HEK293 (cell line): ENCODE results near the gene STMN1.

Source experiments
- BCL11A ChIP-seq: fragments of 450-650 bp; formaldehyde crosslinking; IDR thresholded peaks from 2 replicates; pipeline ENCODE4 v1.5.1; 2016; ENCODE audit warnings: low read depth, missing biosample characterization, missing genetic modification characterization
- GLIS1 ChIP-seq: fragments of 450-650 bp; formaldehyde crosslinking; IDR thresholded peaks from 2 replicates; pipeline ENCODE4 v1.5.1; 2016; ENCODE audit warnings: missing biosample characterization, missing genetic modification characterization
- ZEB2 ChIP-seq: fragments of 450-650 bp; formaldehyde crosslinking; IDR thresholded peaks from 2 replicates; pipeline ENCODE4 v1.5.1; 2016; ENCODE audit warnings: missing biosample characterization, missing genetic modification characterization
- ZNF112 ChIP-seq: fragments of 450-650 bp; formaldehyde crosslinking; IDR thresholded peaks from 2 replicates; pipeline ENCODE4 v1.5.0; 2017; ENCODE audit warnings: missing biosample characterization, missing genetic modification characterization
- ZNF169 ChIP-seq: fragments of 450-650 bp; formaldehyde crosslinking; IDR thresholded peaks from 2 replicates; pipeline ENCODE4 v1.5.1; 2016; ENCODE audit warnings: missing biosample characterization, missing genetic modification characterization
- ZNF404 ChIP-seq: fragments of 450-650 bp; formaldehyde crosslinking; IDR thresholded peaks from 2 replicates; pipeline ENCODE4 v1.5.1; 2017; ENCODE audit warnings: missing biosample characterization, missing genetic modification characterization
- ZNF521 ChIP-seq: fragments of 450-650 bp; formaldehyde crosslinking; IDR thresholded peaks from 2 replicates; pipeline ENCODE4 v1.5.1; 2017; ENCODE audit warnings: missing biosample characterization, mild to moderate bottlenecking, missing genetic modification characterization
- ZNF555 ChIP-seq: fragments of 450-650 bp; formaldehyde crosslinking; conservative IDR thresholded peaks from 2 replicates; pipeline ENCODE4 v1.5.1; 2017; ENCODE audit warnings: missing biosample characterization, mild to moderate bottlenecking, missing genetic modification characterization, inconsistent platforms
- ZNF600 ChIP-seq: fragments of 450-650 bp; formaldehyde crosslinking; IDR thresholded peaks from 2 replicates; pipeline ENCODE4 v1.5.1; 2016; ENCODE audit warnings: missing biosample characterization, missing genetic modification characterization
- ZNF777 ChIP-seq: fragments of 450-650 bp; formaldehyde crosslinking; IDR thresholded peaks from 2 replicates; pipeline ENCODE4 v1.5.1; 2017; ENCODE audit warnings: missing biosample characterization, missing genetic modification characterization, borderline replicate concordance
- TF ChIP-seq, protein P1 (sequence below): fragments of 450-650 bp; formaldehyde crosslinking; IDR thresholded peaks from 2 replicates; pipeline ENCODE4 v1.5.1; 2017; ENCODE audit warnings: missing biosample characterization, mild to moderate bottlenecking, missing genetic modification characterization, moderate library complexity
- TF ChIP-seq, protein P2 (sequence below): fragments of 450-650 bp; formaldehyde crosslinking; IDR thresholded peaks from 2 replicates; pipeline ENCODE4 v1.5.1; 2017; ENCODE audit warnings: missing biosample characterization, missing genetic modification characterization
- TF ChIP-seq, protein P3 (sequence below): fragments of 450-650 bp; formaldehyde crosslinking; IDR thresholded peaks from 2 replicates; pipeline ENCODE4 v1.5.1; 2016; ENCODE audit warnings: missing biosample characterization, missing genetic modification characterization
- TF ChIP-seq, protein P4 (sequence below): fragments of 450-650 bp; formaldehyde crosslinking; IDR thresholded peaks from 2 replicates; pipeline ENCODE4 v1.5.1; 2016; ENCODE audit warnings: missing biosample characterization, missing genetic modification characterization, borderline replicate concordance
- TF ChIP-seq, protein P5 (sequence below): fragments of 450-650 bp; formaldehyde crosslinking; IDR thresholded peaks from 2 replicates; pipeline ENCODE4 v1.5.1; 2016; ENCODE audit warnings: missing biosample characterization, missing genetic modification characterization
- TF ChIP-seq, protein P6 (sequence below): fragments of 450-650 bp; formaldehyde crosslinking; IDR thresholded peaks from 2 replicates; pipeline ENCODE4 v1.5.1; 2016; ENCODE audit warnings: missing biosample characterization, missing genetic modification characterization
- TF ChIP-seq, protein P7 (sequence below): fragments of 450-650 bp; formaldehyde crosslinking; IDR thresholded peaks from 2 replicates; pipeline ENCODE4 v1.5.1; 2017; ENCODE audit warnings: missing biosample characterization, missing genetic modification characterization
- TF ChIP-seq, protein P8 (sequence below): fragments of 450-650 bp; formaldehyde crosslinking; IDR thresholded peaks from 2 replicates; pipeline ENCODE4 v1.5.1; 2017; ENCODE audit warnings: missing biosample characterization, missing genetic modification characterization
- TF ChIP-seq, protein P9 (sequence below): fragments of 450-650 bp; formaldehyde crosslinking; IDR thresholded peaks from 2 replicates; pipeline ENCODE4 v1.5.1; 2017; ENCODE audit warnings: missing biosample characterization, missing genetic modification characterization
- TF ChIP-seq, protein P10 (sequence below): fragments of 450-650 bp; formaldehyde crosslinking; optimal IDR thresholded peaks from 2 replicates; pipeline ENCODE3; 2016; ENCODE audit warnings: missing biosample characterization, mild to moderate bottlenecking, missing genetic modification characterization

The STMN1 gene

DNA sequence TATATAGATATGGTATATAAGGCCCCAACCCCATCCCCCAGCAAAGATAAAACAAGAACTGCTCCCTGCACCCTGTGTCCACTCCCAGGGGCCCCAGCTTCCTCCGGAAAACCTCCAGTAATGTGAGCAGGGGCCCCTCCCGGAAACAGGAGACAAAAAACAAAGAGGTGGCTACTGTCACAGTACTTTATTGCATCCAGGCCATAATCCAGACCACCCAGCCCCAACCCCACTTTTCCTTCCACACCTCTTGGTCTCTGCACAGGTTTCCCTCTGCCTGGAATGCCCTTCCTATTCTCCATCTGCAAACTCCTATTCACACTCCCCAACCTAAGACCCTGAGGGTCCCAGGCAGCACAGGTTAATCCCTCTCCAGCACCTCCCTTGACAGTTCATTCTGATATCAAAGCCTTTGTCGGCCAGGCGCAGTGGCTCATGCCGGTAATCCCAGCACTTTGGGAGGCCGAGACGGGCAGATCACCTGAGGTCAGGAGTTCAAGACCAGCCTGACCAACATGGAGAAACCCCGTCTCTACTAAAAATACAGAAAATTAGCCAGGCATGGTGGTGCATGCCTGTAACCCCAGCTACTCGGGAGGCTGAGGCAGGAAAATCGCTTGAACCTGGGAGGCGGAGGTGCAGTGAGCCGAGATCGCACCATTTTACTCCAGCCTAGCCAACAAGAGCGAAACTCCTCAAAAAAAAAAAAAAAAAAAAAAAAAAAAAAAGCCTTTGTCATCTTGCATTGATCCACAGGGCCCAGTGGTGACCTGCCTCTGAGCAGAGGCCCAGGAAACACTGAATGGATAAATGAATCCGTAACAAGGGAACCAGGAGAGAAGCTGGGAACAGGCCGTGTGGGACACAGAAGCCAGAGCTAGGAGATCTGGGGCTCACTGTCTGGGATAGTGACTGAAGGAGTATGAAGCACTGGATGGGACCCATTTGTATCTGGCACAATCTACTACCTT, 44.6 kb downstream of the STMN1 start (continued):
- TF ChIP-seq, protein P1, sequence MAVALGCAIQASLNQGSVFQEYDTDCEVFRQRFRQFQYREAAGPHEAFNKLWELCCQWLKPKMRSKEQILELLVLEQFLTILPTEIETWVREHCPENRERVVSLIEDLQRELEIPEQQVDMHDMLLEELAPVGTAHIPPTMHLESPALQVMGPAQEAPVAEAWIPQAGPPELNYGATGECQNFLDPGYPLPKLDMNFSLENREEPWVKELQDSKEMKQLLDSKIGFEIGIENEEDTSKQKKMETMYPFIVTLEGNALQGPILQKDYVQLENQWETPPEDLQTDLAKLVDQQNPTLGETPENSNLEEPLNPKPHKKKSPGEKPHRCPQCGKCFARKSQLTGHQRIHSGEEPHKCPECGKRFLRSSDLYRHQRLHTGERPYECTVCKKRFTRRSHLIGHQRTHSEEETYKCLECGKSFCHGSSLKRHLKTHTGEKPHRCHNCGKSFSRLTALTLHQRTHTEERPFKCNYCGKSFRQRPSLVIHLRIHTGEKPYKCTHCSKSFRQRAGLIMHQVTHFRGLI (tag by site-specific recombination), result no peak
- TF ChIP-seq, protein P2, sequence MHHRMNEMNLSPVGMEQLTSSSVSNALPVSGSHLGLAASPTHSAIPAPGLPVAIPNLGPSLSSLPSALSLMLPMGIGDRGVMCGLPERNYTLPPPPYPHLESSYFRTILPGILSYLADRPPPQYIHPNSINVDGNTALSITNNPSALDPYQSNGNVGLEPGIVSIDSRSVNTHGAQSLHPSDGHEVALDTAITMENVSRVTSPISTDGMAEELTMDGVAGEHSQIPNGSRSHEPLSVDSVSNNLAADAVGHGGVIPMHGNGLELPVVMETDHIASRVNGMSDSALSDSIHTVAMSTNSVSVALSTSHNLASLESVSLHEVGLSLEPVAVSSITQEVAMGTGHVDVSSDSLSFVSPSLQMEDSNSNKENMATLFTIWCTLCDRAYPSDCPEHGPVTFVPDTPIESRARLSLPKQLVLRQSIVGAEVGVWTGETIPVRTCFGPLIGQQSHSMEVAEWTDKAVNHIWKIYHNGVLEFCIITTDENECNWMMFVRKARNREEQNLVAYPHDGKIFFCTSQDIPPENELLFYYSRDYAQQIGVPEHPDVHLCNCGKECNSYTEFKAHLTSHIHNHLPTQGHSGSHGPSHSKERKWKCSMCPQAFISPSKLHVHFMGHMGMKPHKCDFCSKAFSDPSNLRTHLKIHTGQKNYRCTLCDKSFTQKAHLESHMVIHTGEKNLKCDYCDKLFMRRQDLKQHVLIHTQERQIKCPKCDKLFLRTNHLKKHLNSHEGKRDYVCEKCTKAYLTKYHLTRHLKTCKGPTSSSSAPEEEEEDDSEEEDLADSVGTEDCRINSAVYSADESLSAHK, result no peak
- no peak for TF ChIP-seq ZNF404 (tag by site-specific recombination)
- no peak for TF ChIP-seq ZNF521 (tag by site-specific recombination)
- TF ChIP-seq ZNF169, result no peak
- TF ChIP-seq, protein P3, sequence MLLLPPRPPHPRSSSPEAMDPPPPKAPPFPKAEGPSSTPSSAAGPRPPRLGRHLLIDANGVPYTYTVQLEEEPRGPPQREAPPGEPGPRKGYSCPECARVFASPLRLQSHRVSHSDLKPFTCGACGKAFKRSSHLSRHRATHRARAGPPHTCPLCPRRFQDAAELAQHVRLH, result no peak
- TF ChIP-seq ZEB2, result 0 out of 2 replicates have a peak, but pooled peaks have one; percentile 26
- no peak for TF ChIP-seq ZNF555 (tag by site-specific recombination)
- TF ChIP-seq ZNF600 (tag by site-specific recombination), result peak; percentile 82
- TF ChIP-seq, protein P4, sequence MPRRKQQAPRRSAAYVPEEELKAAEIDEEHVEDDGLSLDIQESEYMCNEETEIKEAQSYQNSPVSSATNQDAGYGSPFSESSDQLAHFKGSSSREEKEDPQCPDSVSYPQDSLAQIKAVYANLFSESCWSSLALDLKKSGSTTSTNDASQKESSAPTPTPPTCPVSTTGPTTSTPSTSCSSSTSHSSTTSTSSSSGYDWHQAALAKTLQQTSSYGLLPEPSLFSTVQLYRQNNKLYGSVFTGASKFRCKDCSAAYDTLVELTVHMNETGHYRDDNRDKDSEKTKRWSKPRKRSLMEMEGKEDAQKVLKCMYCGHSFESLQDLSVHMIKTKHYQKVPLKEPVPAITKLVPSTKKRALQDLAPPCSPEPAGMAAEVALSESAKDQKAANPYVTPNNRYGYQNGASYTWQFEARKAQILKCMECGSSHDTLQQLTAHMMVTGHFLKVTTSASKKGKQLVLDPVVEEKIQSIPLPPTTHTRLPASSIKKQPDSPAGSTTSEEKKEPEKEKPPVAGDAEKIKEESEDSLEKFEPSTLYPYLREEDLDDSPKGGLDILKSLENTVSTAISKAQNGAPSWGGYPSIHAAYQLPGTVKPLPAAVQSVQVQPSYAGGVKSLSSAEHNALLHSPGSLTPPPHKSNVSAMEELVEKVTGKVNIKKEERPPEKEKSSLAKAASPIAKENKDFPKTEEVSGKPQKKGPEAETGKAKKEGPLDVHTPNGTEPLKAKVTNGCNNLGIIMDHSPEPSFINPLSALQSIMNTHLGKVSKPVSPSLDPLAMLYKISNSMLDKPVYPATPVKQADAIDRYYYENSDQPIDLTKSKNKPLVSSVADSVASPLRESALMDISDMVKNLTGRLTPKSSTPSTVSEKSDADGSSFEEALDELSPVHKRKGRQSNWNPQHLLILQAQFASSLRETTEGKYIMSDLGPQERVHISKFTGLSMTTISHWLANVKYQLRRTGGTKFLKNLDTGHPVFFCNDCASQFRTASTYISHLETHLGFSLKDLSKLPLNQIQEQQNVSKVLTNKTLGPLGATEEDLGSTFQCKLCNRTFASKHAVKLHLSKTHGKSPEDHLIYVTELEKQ, result no peak
- TF ChIP-seq BCL11A (tag by site-specific recombination), result no peak
- TF ChIP-seq, protein P5, sequence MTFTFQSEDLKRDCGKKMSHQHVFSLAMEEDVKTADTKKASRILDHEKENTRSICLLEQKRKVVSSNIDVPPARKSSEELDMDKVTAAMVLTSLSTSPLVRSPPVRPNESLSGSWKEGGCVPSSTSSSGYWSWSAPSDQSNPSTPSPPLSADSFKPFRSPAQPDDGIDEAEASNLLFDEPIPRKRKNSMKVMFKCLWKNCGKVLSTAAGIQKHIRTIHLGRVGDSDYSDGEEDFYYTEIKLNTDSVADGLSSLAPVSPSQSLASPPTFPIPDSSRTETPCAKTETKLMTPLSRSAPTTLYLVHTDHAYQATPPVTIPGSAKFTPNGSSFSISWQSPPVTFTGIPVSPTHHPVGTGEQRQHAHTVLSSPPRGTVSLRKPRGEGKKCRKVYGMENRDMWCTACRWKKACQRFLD (tag by site-specific recombination), result no peak
- no peak for TF ChIP-seq ZNF777
- TF ChIP-seq, protein P6, sequence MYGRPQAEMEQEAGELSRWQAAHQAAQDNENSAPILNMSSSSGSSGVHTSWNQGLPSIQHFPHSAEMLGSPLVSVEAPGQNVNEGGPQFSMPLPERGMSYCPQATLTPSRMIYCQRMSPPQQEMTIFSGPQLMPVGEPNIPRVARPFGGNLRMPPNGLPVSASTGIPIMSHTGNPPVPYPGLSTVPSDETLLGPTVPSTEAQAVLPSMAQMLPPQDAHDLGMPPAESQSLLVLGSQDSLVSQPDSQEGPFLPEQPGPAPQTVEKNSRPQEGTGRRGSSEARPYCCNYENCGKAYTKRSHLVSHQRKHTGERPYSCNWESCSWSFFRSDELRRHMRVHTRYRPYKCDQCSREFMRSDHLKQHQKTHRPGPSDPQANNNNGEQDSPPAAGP (tag by site-specific recombination), result peak; percentile 49; the same call in 1 of the 2 replicates
- TF ChIP-seq, protein P7, sequence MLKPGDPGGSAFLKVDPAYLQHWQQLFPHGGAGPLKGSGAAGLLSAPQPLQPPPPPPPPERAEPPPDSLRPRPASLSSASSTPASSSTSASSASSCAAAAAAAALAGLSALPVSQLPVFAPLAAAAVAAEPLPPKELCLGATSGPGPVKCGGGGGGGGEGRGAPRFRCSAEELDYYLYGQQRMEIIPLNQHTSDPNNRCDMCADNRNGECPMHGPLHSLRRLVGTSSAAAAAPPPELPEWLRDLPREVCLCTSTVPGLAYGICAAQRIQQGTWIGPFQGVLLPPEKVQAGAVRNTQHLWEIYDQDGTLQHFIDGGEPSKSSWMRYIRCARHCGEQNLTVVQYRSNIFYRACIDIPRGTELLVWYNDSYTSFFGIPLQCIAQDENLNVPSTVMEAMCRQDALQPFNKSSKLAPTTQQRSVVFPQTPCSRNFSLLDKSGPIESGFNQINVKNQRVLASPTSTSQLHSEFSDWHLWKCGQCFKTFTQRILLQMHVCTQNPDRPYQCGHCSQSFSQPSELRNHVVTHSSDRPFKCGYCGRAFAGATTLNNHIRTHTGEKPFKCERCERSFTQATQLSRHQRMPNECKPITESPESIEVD (tag by site-specific recombination), result no peak
- TF ChIP-seq, protein P8, sequence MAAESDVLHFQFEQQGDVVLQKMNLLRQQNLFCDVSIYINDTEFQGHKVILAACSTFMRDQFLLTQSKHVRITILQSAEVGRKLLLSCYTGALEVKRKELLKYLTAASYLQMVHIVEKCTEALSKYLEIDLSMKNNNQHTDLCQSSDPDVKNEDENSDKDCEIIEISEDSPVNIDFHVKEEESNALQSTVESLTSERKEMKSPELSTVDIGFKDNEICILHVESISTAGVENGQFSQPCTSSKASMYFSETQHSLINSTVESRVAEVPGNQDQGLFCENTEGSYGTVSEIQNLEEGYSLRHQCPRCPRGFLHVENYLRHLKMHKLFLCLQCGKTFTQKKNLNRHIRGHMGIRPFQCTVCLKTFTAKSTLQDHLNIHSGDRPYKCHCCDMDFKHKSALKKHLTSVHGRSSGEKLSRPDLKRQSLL (tag by site-specific recombination), result no peak
- TF ChIP-seq, protein P9, sequence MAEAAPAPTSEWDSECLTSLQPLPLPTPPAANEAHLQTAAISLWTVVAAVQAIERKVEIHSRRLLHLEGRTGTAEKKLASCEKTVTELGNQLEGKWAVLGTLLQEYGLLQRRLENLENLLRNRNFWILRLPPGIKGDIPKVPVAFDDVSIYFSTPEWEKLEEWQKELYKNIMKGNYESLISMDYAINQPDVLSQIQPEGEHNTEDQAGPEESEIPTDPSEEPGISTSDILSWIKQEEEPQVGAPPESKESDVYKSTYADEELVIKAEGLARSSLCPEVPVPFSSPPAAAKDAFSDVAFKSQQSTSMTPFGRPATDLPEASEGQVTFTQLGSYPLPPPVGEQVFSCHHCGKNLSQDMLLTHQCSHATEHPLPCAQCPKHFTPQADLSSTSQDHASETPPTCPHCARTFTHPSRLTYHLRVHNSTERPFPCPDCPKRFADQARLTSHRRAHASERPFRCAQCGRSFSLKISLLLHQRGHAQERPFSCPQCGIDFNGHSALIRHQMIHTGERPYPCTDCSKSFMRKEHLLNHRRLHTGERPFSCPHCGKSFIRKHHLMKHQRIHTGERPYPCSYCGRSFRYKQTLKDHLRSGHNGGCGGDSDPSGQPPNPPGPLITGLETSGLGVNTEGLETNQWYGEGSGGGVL, result no peak
- TF ChIP-seq GLIS1 (tag by site-specific recombination), result peak; percentile 12; the same call in 1 of the 2 replicates
- TF ChIP-seq, protein P10, sequence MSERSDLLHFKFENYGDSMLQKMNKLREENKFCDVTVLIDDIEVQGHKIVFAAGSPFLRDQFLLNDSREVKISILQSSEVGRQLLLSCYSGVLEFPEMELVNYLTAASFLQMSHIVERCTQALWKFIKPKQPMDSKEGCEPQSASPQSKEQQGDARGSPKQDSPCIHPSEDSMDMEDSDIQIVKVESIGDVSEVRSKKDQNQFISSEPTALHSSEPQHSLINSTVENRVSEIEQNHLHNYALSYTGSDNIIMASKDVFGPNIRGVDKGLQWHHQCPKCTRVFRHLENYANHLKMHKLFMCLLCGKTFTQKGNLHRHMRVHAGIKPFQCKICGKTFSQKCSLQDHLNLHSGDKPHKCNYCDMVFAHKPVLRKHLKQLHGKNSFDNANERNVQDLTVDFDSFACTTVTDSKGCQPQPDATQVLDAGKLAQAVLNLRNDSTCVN (tag by site-specific recombination), result no peak
- TF ChIP-seq ZNF112 (tag by site-specific recombination), result no peak
